MM.1S (cell line): ENCODE data around the gene PIP4K2B.

ENCODE experiments used
- EZH2 ChIP-seq: fragments of 300-600 bp; sonication (generic); optimal IDR thresholded peaks from 2 replicates; pipeline ENCODE3; 2017; ENCODE audit warnings: low read depth, mild to moderate bottlenecking, antibody characterized with exemption, low read length, mixed read lengths
- EZH2phosphoT487 ChIP-seq: fragments of 300-600 bp; sonication (generic); IDR thresholded peaks from 2 replicates; pipeline ENCODE4 v1.6.1; 2018; ENCODE audit warnings: antibody characterized with exemption, low read length
- TF ChIP-seq, protein P1 (sequence below): fragments of 300-600 bp; sonication (generic); IDR thresholded peaks from 2 replicates; pipeline ENCODE4 v1.5.1; 2016; ENCODE audit warnings: antibody characterized with exemption, low read length, mixed read lengths

DNA sequence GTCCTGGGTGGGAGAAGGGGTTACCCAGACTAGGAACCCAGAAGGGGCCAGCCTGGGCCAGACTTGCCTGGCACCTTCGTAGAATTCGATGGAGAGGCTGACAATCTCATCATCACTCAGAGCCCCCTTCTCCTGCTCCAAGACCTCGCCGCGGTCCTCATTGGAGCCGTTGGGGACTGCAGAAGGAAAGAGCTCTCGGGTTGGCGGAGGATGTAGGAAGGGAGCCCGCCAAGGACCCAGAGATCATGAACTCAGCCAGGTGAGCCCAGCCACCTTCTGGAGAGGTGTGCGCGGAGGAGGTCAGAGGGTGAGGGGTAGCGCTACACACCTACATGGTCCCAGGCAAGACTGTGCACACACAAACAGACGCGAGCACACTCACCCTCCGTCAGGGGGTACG lies 60.7 kb downstream of the PIP4K2B start:
- TF ChIP-seq, protein P1, sequence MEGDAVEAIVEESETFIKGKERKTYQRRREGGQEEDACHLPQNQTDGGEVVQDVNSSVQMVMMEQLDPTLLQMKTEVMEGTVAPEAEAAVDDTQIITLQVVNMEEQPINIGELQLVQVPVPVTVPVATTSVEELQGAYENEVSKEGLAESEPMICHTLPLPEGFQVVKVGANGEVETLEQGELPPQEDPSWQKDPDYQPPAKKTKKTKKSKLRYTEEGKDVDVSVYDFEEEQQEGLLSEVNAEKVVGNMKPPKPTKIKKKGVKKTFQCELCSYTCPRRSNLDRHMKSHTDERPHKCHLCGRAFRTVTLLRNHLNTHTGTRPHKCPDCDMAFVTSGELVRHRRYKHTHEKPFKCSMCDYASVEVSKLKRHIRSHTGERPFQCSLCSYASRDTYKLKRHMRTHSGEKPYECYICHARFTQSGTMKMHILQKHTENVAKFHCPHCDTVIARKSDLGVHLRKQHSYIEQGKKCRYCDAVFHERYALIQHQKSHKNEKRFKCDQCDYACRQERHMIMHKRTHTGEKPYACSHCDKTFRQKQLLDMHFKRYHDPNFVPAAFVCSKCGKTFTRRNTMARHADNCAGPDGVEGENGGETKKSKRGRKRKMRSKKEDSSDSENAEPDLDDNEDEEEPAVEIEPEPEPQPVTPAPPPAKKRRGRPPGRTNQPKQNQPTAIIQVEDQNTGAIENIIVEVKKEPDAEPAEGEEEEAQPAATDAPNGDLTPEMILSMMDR = no peak
- TF ChIP-seq EZH2phosphoT487 (no peak), EZH2 (no peak)
